GM19397 (cell line): ENCODE results near the gene RNU6-1.

ENCODE experiments used
- ATAC-seq: cut with Tn5 transposase; IDR thresholded peaks from one replicate; pipeline ENCODE4 v1.9.1; 2021; ENCODE audit warnings: mild to moderate bottlenecking, moderate library complexity; ENCODE audit not compliant: unreplicated experiment

The RNU6-1 gene

GRCh38 chr15:67859331-67859946 lies 19.6 kb upstream of the RNU6-1 start:
- no peak for ATAC-seq

DNA sequence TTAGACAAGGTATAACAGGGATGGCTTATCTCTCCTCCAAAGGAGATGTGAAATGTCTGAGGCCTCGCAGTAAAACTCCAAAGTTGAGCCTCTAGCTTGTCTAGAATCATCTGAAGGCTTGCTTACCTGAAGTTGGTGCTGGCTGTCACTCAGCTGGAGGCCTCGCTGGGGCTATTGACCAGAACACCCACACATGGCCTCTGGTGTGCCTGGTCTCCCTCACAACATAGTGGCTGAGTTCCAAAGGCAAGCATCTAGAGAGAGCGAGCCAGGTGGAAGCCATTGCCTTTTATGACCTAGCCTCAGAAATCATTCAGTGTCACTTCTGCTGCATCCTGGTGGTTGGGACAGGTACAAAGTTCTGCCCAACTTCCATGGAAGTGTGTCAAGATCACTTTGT lies 17.4 kb upstream of the RNU6-1 start:
- no peak for ATAC-seq

GRCh38 chr15:67855842-67856241 lies 16.0 kb upstream of the RNU6-1 start:
- ATAC-seq, result no peak

DNA sequence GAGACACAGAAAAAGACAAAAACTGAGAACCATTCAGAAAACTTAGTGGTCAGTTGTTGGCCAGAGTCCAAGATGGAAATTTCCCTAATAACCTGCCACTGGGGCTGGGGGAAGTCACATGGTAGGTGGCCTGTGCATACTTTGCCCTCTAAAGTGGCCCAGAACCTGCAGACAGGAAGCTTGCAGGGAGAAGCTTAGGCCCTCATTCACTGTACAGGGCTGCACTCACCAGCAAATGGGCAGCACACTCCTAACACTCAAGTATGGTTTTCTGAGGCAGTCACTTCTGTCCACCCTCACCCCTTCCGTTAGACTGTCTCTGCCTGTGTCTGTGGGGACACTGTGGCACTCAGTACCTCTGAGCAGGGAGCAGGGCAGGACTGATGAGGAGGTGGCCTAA lies 14.5 kb upstream of the RNU6-1 start:
- no peak for ATAC-seq

DNA sequence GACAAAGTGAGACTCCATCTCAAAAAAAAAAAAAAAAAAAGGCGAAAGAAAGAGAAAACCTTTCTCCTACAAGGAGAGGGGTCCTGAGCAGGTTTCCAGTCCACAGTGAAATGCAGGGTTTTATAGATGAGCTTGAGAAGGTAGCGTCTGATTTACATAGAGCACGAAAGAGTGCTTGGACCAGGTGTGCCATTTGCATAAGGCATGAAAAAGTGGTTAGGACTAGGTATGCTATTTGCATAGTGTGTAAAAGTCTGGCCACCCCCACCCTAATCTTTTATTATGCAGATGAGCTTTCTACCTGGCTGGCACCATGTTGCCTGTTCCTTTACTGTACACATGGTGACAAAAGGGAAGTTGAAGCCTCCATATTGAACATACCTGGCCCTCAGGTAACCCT lies 13.6 kb upstream of the RNU6-1 start:
- ATAC-seq, result no peak

GRCh38 chr15:67852418-67852817 lies 12.6 kb upstream of the RNU6-1 start:
- ATAC-seq, result no peak

- no peak for ATAC-seq
These were observed 11.2 kb upstream of the RNU6-1 start for GRCh38 chr15:67850994-67851571.

- no peak for ATAC-seq
These were observed 10.5 kb upstream of the RNU6-1 start for GRCh38 chr15:67850336-67850735.

DNA sequence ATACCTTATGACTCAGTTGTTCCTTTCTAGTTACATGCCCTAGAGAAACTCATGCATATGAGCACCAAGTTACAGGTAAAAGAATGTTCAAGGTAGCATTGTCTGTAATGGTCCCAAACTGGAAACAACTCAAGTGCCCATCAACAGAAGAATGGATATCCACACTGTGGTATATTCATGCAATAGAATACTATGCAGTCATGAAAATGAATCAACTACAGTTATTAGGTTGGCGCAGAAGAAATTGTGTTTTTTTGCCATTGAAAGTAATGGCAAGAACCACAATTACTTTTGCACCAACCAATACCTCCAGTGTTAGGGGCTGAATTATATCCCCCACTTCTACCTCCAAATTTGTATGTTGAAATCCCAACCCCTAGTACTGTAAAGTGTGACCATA lies 9.7 kb upstream of the RNU6-1 start:
- ATAC-seq, result no peak

GRCh38 chr15:67845974-67846373 lies 6.1 kb upstream of the RNU6-1 start:
- ATAC-seq, result no peak

GRCh38 chr15:67843571-67844387 lies 3.9 kb upstream of the RNU6-1 start:
- ATAC-seq, result no peak

- ATAC-seq, result no peak
These were observed 3.3 kb upstream of the RNU6-1 start for GRCh38 chr15:67843092-67843501.

- ATAC-seq, result no peak
These were observed 1.6 kb upstream of the RNU6-1 start for GRCh38 chr15:67841513-67841762.

GRCh38 chr15:67840749-67841512 lies 1.1 kb upstream of the RNU6-1 start:
- ATAC-seq, result no peak

DNA sequence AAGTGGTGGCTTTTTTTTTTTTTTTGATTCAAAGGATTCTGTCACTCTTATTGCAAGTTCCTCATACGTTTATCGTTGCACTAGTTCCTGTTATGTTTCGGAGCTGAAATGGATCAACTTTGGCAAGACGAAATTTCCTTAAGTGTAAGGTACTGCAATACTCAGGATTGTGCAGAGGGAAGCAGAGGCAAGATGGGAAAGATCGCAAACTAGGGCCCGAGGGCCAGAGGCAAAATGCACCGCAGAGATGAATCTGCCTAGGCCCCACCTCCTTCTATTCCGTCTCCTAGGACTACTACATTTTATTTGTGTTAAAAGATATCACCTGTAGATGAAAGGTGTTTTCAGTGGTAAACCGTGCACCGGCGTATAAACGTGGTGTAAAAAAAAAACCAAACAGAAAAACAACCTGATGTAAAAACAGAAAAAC lies 331 bp downstream of the RNU6-1 start:
- no peak for ATAC-seq

GRCh38 chr15:67838789-67839332 lies 984 bp downstream of the RNU6-1 start:
- no peak for ATAC-seq

DNA sequence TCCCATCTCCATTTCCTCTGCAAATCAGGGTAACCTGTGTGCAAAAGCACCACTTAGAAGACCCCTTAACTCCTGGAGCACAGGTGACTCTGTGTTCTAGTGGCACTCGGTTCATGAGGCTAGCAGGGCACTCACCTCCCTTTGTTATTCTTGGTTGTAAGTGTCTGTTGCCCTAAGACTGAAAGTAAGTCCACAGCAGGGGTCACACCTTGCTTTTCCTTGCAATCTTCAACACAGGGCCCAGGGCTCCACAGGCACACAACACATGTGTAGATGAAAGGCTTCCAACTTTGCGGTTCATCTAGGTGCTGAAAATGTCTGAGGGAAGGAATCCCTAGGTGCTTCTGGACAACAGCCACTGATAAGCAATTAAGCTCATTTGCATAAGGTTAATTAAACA lies 2.9 kb downstream of the RNU6-1 start:
- no peak for ATAC-seq

GRCh38 chr15:67836477-67836876 lies 3.4 kb downstream of the RNU6-1 start:
- ATAC-seq, result no peak

DNA sequence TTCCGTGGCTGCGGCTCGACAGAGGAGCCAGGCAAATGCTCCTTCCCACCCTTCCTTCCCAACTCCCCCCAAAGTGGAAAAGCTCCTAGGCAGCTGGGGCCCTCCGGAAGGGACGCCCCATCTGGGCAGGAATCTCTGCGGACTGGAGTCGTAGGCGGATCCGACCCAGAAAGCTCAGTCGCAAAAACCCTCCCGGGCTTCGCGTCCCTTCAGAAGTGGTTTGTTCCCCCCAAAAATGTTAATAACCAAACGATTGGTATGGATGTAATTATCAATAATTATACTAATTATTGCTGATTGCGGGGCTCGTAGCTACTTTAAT lies 3.8 kb downstream of the RNU6-1 start:
- no peak for ATAC-seq

- ATAC-seq, result no peak
These were observed 4.3 kb downstream of the RNU6-1 start for GRCh38 chr15:67835297-67836133.
